Smooth muscle cell (in vitro differentiated cells): ENCODE results near the gene SPTSSB. TPM values are rescaled to one million over a fixed set of nuclear protein-coding genes. Genes with fewer than 3 reads are reported as not detected.

Experiments
- DNase-seq: peaks from one replicate; lab custom pipeline; 2025; ENCODE audit not compliant: unreplicated experiment; lab: John Stamatoyannopoulos, UW
- H2AFZ ChIP-seq: fragments of 200-600 bp; sonication (generic); 2 replicates; pipeline ENCODE4 v1.6.0; 2016; ENCODE audit warnings: antibody characterized with exemption, low read depth, mild to moderate bottlenecking
- H3F3A ChIP-seq: fragments of 200-600 bp; sonication (generic); 2 replicates; pipeline ENCODE4 v1.6.0; 2017; ENCODE audit warnings: antibody characterized with exemption, low read depth
- H3K27ac ChIP-seq: fragments of 200-600 bp; sonication (generic); 2 replicates; pipeline ENCODE4 v1.5.1; 2016; ENCODE audit warnings: low read depth, mild to moderate bottlenecking
- H3K27me3 ChIP-seq: fragments of 200-600 bp; sonication (generic); 2 replicates; pipeline ENCODE4 v1.6.1; 2016; ENCODE audit warnings: low read depth, mild to moderate bottlenecking
- H3K36me3 ChIP-seq: fragments of 200-600 bp; sonication (generic); 2 replicates; pipeline ENCODE4 v1.5.1; 2016; ENCODE audit warnings: low read depth
- H3K4me1 ChIP-seq: fragments of 200-600 bp; sonication (generic); 2 replicates; pipeline ENCODE4 v1.5.1; 2016; ENCODE audit warnings: low read depth
- H3K4me2 ChIP-seq: fragments of 200-600 bp; sonication (generic); 2 replicates; pipeline ENCODE4 v1.6.0; 2016; ENCODE audit warnings: mild to moderate bottlenecking
- H3K4me3 ChIP-seq: fragments of 200-600 bp; sonication (generic); 2 replicates; pipeline ENCODE4 v1.5.1; 2016; ENCODE audit warnings: mild to moderate bottlenecking
- H3K79me2 ChIP-seq: fragments of 200-600 bp; sonication (generic); 2 replicates; pipeline ENCODE4 v1.6.0; 2016; ENCODE audit warnings: low read depth, mild to moderate bottlenecking
- H3K9ac ChIP-seq: fragments of 200-600 bp; sonication (generic); 2 replicates; pipeline ENCODE4 v1.6.0; 2016; ENCODE audit warnings: low read depth
- H3K9me3 ChIP-seq: fragments of 200-600 bp; sonication (generic); replicated peaks from 2 replicates; pipeline ENCODE4 v1.5.1; 2016; ENCODE audit warnings: low read depth
- H4K20me1 ChIP-seq: fragments of 200-600 bp; sonication (generic); 2 replicates; pipeline ENCODE4 v1.6.0; 2016; ENCODE audit warnings: low read depth
- CTCF ChIP-seq: fragments of 200-600 bp; sonication (generic); IDR thresholded peaks from 2 replicates; pipeline ENCODE4 v1.5.1; 2017; ENCODE audit warnings: borderline replicate concordance, mild to moderate bottlenecking, antibody characterized with exemption; ENCODE audit not compliant: insufficient read depth, poor library complexity, severe bottlenecking
- WGBS: methylation state at CpG from one replicate; pipeline ENCODE4 v1.1.7; 2016; ENCODE audit warnings: low lambda C conversion rate; 5-methylcytosine and 5-hydroxymethylcytosine counted together
- polyA plus RNA-seq: library from polyadenylated mRNA; unstranded; fragments of >200 nt; fragmentation: Nextera tagmentation; extraction: Ambion mirVana; gene quantifications from 2 replicates; pipeline ENCODE4 v1.2.1, GENCODE V29; 2016
- total RNA-seq: library from RNA; depleted of rRNA; stranded (reverse); fragments of >200 nt; gene quantifications from 2 replicates; pipeline ENCODE4 v1.2.3, GENCODE V29; 2014

Gene SPTSSB
- total and polyA plus RNA-seq, 2 experiments from 2014 or later = 0.41 to 1.0 TPM

GRCh38 chr3:161349529-161350312, 21.6 kb downstream of the SPTSSB start:
- Histone ChIP-seq H3K27me3 (no peaks in the 10 kb centered on the region), H4K20me1 (no peaks in the 10 kb centered on the region), H3K27ac (peak overlapping the region; percentile 84), H3K4me1 (peaks cover 4% of the 10 kb centered on the region), H2AFZ (no peak overlapping the region), H3K4me2 (peak overlapping the region; percentile 70), H3F3A (no peaks in the 10 kb centered on the region), H3K9me3 (no peaks in the 10 kb centered on the region), H3K79me2 (no peaks in the 10 kb centered on the region), H3K36me3 (no peaks in the 10 kb centered on the region), H3K9ac (peak overlapping the region; percentile 25), H3K4me3 (no peak overlapping the region)
- DNase-seq = no peak
- 55% methylated on average over 7 of the region's 7 CpGs for WGBS
- TF ChIP-seq CTCF = no peak

GRCh38 chr3:161348796-161349400, 22.4 kb downstream of the SPTSSB start:
- H3K79me2 ChIP-seq = no peaks in the 10 kb centered on the region
- H3K4me2 ChIP-seq = peak overlapping the region; percentile 70
- H3K36me3 ChIP-seq = no peaks in the 10 kb centered on the region
- WGBS = 57% methylated on average over 2 of the region's 2 CpGs
- H4K20me1 ChIP-seq = no peaks in the 10 kb centered on the region
- H3F3A ChIP-seq = no peaks in the 10 kb centered on the region
- H3K27me3 ChIP-seq = no peaks in the 10 kb centered on the region
- peaks cover 4% of the 10 kb centered on the region for H3K4me1 ChIP-seq
- H3K27ac ChIP-seq = peak overlapping the region; percentile 84
- no peak overlapping the region for H3K4me3 ChIP-seq
- TF ChIP-seq CTCF = no peak
- DNase-seq = no peak
- H2AFZ ChIP-seq = no peak overlapping the region
- H3K9me3 ChIP-seq = no peaks in the 10 kb centered on the region
- H3K9ac ChIP-seq = no peak overlapping the region

- no peak overlapping the region for H3K9ac ChIP-seq
- H3K36me3 ChIP-seq = no peaks in the 10 kb centered on the region
- no peaks in the 10 kb centered on the region for H3K79me2 ChIP-seq
- no peak for DNase-seq
- no peaks in the 10 kb centered on the region for H4K20me1 ChIP-seq
- H3K27ac ChIP-seq = no peak overlapping the region
- H3K27me3 ChIP-seq = no peaks in the 10 kb centered on the region
- H3K4me1 ChIP-seq = peaks cover 4% of the 10 kb centered on the region
- no peak overlapping the region for H2AFZ ChIP-seq
- no peak overlapping the region for H3K4me3 ChIP-seq
- H3K4me2 ChIP-seq = no peak overlapping the region
- no peaks in the 10 kb centered on the region for H3K9me3 ChIP-seq
- no peak for TF ChIP-seq CTCF
- no peaks in the 10 kb centered on the region for H3F3A ChIP-seq
- WGBS = 81% methylated on average over 5 of the region's 5 CpGs
Measured at GRCh38 chr3:161347726-161348125, 23.6 kb downstream of the SPTSSB start.

- Histone ChIP-seq H4K20me1 (no peaks in the 10 kb centered on the region), H3K79me2 (no peaks in the 10 kb centered on the region), H3K27ac (no peak overlapping the region), H3K4me2 (no peak overlapping the region), H3K27me3 (no peaks in the 10 kb centered on the region), H3K4me1 (peaks cover 4% of the 10 kb centered on the region), H3K36me3 (no peaks in the 10 kb centered on the region), H3K9me3 (no peaks in the 10 kb centered on the region), H2AFZ (no peak overlapping the region), H3K4me3 (no peak overlapping the region), H3F3A (no peaks in the 10 kb centered on the region), H3K9ac (no peak overlapping the region)
- DNase-seq = no peak
- WGBS = 91% methylated on average over 2 of the region's 2 CpGs
- TF ChIP-seq CTCF = no peak
Measured at GRCh38 chr3:161345023-161345422, 26.3 kb downstream of the SPTSSB start.
